Stimulated activated CD4-positive, alpha-beta T cell treated with anti-CD3 and anti-CD28 coated beads, Interleukin-12 subunit alpha, Interleukin-12 subunit beta, amount 100 ng/mL, for 24 hours (primary cell): ENCODE data around the gene CTBP2.
"Not testable (repeated sequence)": the region's sequence is repeated elsewhere in the genome, so short reads cannot be mapped to it uniquely, and the experiment has no call there.

Source experiments
- DNase-seq, 2 experiments: peaks; one replicate each; pipeline ENCODE4 v3.0.0-alpha.2; 2020; ENCODE audit warnings: low read depth in 2 of 2

CTBP2 gene

DNA sequence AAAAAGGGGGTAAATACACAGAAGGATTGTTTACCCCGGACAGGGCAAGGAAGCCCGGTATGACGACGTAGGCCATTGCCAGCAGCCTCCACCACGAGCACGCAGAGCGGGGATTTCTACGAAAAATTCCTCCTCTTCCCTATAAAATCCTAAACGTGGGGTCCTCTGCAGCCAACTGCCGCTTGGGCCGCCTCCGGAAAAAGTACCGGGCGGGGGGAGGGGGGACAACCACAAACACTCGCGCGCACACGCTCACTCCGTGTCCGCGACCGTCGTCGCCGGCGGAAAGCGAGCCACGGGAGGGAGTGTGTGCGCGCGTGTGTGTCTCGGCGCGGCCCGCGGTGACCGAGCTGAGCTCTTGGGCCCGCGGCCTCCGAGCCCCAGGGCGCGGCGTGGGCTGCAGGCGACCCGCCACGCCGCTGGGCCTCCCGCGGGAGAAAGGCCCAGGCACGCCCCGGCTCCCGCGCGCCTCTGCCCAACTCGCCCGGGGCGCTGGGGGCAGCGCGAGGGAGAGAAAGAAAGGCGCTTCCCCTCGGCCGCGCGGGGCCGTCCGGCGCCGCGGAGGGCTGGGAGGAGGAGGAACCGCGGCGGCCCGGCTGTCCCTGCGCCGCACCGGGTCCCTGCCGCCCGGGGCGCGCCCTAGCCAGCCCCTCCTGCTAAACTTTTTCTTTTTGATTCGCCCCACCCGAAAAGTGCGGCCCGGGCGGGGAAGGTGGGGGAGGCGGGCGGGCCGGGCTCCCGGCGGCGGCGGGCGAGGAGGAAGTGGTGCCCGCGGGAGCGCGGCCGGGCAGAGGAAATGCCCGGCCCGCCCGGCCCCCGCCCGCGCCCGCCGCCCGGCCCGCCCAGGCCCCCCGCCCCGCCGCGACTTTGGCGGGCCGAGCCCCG lies 1.5 kb downstream of the CTBP2 start:
- no peak for DNase-seq

DNA sequence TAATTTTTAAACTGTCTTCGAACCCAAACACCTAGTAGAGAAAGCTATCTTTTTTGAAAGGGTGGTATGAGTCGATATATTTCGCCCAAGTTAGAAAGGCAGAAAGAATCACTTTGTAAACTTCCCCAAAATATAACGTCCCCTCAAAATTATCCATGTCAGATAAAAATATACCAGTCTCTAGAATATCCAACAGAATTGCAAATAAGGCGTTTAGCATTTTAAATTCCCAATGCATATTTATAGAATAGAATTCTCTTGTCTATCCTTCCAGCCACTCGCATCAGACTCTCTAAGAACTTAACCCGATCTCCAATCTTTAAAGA lies 2.1 kb downstream of the CTBP2 start:
- DNase-seq: no peak

DNA sequence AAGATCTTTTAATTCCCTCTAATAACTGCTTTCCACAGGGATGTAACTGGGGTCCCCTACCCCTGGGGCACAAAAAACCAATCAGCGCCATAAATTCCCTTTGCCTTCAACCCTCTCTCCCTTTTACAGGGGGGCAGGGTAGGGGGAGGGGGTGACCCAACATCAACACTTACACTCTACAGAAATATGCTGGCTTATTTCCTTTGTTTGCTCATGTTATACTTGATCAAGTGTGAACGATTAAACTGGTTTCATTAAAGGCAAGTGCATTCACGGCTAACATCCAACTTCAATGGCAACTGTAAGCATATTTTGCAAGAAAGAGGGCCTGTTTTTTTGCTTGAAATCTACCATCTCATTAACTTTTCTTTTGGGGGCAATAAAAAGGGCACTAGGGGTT lies 2.9 kb downstream of the CTBP2 start:
- no peak for DNase-seq

DNA sequence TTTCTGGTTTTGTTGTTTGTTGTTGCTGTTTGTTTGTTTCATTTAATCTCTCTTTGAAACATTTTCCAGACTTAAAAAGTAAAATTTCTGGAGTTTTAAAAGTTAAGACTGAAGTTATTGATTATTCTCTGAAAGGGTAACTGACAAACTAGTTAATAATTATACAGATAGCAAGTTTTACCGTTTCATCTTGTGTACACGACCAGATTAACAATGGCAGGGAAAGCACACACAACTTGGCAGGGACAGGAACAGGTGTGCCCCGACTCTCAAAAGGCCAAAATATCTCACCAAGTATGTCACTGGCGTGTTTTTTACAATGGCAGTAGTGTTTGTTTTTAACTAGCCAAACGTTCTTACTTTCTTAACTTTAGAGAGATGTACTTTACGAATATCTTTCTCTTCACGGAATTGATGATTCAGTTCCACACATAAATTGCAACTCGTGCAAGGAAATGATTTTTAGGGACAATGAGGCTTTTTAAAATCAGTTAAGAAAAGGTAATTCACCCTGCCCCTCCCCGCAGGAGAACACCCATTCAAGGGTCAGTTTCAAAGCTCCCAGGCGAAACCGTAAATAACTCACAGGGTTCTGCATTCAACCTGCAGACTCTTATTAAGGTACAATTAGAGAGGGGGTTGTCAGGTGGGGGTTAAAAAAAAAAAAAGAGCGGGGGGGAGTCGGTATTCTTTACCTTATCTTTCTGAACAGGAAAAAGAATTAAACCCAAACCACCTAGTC lies 3.5 kb downstream of the CTBP2 start:
- no peak for DNase-seq

DNA sequence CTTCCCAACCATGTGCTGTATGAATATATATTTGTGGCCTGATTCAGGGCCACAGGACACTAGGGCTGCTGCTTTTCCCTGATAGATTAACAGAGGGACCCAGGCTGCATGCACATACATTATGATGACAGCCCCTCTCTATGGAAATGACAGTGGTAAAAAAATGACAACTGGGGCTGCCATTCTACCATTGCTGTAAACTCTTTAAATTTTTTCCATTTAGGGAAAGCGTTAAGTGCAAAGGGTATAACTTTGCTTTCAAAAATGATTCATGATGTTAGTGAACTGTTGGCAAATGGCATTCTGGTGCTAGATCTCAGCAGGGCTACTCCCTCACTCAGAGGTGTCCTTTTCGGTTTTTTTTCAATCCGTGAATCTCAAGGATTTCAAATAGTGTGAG lies 4.2 kb downstream of the CTBP2 start:
- no peak for DNase-seq

DNA sequence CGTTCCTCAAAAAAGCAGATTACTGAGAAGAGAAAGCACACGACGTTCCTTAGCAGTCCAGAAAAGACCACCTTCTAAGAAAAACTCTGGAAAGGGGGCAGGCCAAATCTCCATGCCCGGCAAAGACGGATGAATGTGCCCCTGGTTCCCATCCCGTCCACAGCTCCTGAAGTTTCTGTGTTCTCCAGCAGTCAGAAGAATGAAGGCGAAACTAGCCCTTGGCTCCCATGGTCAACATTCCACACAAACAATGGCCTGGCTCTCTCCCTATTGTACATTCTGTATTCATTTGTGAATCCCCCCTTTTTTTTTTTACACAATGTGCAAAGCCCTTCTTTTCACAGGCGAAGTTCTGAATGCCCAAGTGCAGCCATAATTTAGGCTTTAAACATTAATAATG lies 5.3 kb downstream of the CTBP2 start:
- DNase-seq: no peak

DNA sequence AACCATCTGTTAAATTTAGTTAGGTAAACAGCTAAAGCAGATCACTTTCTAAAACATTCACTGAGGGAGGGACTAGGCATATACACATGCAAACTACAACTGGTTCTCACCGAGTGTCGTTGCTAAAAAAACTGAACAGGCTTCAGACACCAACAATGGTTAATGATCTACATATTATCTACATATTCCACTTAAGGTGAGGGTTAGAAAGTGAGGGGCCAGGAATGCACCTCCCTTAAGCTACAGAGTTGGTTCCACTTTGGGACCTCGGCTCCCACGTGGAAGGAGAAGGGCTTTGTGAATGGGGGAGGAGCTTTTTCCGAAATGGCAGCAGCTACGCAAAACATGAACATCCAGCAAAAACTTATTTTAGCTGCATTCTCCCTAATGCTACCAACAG lies 5.8 kb downstream of the CTBP2 start:
- DNase-seq: no peak

DNA sequence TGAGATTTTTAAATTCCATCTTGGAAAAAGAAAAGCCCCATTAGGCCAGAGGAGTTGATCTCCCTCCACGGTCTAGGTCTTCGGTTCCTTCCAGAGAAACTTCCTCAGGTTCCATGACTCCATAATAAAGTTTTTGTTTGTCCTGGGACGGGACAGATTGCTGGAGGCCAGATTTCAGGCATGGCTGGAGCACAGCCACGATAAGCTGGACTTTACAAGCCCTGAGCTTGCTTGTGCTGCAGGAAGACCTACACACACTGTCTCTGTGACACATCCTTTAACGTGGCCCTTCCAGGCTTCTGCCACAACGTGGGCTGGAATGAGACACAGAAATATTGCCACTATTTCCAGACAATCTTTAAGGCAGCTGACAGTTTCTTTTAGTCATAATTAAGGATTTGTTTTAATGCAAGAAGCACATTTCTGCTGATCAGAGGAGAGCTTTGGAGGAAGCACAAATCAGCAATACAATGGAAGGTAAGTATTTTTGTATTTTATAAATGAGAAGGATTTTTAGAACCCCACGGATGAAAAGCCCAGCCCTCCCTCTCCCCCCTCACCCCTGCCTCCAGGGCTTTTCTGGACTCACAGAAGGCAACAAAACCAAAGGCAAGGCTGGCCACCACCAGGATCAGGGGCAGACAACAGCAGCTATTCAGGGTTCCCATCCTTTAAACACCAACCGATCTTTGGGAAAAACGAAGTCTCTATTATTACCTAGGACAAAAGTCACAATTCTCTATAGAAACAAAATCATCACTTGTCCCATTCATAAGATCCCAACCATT lies 6.5 kb downstream of the CTBP2 start:
- DNase-seq: no peak

DNA sequence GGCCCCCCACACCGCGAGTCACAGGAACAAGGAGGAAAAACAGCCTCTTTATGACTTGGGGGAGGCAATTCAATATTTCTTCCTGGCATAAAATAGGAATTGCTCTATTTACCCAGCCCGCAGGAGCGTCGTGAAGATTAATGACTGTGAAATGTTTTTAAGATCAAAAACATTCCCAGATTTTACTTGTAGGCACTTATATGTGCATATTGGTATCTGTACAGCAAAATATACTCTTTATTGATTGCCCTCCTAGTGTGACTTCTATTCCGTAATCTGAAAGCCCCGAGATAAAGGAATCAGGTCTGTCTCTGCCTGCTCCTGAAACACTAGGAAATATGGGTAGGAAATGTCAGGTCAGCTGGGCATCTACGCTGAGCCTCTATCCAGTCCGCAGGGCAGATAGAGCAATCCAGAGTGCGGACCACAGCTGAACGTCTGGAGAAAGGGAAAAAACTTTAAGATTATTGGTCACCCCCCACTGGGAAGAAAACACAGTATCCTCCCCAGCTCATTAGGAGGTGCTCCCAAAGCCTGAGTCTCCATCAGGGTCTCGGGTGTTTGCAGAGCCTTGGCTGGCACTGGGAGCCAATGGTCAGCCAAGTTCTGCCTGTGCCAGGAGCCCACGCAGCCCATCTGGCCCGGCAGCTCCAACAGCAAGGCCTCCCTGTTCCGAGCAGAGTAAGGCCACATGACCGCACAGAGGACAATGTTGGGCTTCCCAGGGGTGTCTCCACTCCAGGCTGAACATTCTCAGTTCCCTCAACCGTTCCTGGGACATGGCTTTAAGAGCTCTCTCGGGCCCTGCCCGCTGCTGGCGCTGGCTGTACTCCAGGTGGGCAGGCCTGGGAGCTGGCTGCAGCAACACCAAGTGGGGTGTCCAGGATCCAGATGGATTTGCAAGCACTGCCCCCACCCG lies 7.7 kb downstream of the CTBP2 start:
- no peak for DNase-seq

DNA sequence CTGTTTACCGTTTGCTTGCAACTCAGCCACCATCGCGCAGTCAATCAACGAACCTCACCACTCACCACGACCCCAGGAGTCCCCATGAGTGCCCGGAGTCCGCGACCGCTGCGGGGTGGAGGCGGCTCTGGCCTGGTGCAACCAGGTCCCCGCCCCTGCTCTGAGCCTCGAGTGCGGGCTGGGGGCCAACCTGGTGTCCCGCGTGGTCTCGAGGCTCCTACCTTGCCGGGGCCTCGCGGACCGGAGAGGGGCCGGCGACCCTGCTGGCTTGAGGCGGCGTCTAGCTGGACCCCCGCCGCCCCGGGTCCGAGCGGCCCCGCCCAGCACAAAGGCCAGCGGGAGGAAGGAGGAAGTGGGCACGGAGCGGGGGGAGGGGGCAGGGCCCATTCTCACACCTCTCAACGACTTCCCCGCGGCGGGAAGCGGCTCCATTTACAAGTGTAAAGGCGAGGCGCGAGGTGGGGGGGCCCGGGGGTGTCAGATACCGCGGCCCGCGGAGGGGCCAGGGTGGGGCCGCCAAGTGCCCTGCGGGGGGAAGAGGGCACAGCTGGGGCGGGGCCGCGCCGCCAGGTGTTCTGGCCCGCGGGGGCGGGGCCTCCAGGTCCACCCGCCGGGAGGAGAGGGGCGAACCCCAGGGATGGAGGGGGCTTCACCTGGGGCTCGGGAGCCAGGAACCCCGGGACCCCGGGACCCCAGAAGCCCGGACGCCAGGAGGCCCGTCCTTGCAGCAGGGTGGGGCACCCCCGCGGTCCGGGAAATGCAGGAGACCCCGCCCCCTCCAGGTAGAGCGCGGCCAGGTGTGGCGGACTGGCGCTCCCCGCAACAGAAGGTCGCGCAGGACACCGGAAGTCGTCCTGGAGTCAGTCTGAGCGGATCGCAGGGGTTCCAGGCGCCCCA lies 8.6 kb downstream of the CTBP2 start:
- no peak for DNase-seq

DNA sequence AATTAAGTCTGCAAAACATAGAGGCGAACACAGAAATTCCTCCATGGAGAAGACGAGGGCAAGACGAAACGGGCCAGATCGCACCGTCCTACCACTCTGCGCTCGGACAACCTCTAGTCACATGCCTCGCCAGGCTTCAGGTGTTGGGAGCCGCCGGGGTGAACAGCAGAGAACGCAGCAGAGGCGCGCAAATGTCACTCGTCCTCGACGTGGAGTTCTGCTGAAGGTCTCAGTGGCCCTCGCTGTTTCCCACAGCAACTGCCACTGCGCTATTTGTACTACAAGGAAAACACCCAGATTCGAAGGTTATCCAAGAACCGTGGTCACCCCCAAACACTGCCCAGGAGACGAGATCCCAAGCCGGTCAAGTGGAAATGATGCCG lies 9.2 kb downstream of the CTBP2 start:
- no peak for DNase-seq

DNA sequence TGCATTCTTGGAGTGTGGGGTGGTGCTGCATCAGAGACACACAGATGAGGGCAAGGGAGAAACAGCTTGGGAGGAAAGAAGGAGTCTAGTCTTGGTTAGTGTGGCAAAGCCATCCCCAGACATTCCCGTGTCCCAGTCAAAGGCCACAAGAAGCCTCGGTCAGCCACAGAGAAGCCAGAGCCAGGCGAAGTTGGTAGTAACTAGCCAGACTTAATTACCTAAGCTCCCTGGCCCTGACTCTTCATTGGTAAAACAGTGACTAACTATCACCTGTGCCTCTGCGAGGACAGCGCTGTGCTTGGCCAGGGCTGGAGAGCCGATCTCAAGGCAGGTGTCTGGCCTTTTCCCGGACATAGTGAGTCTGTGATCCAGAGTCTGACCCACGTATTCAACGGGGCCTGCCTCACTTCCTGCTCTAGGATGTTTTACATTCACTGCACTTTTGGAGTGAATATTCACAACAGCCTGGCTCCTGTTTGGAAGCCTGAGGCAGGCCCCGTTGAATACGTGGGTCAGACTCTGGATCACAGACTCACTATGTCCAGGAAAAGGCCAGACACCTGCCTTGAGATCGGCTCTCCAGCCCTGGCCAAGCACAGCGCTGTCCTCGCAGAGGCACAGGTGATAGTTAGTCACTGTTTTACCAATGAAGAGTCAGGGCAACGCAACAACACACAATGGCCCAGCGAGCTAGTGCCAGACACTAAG lies 9.8 kb downstream of the CTBP2 start:
- DNase-seq: not testable (repeated sequence)

DNA sequence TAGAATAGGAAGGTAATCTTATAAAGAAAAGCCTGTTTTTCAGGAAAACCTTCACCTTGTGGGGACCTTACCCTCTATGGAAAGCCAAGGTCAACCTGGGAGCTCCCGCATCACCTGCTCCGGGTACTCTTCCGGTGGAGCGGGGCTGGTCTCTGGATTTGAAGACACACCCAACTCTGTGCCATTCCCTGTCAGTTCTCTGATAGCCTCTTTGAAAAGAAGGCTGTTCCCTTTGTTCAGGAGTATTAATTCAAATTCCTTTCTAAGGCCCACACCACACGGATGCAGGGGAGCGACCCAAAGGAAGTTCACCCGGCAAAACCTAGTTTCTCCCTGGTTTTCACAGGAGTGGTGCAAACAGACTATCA lies 10.7 kb downstream of the CTBP2 start:
- DNase-seq: no peak

DNA sequence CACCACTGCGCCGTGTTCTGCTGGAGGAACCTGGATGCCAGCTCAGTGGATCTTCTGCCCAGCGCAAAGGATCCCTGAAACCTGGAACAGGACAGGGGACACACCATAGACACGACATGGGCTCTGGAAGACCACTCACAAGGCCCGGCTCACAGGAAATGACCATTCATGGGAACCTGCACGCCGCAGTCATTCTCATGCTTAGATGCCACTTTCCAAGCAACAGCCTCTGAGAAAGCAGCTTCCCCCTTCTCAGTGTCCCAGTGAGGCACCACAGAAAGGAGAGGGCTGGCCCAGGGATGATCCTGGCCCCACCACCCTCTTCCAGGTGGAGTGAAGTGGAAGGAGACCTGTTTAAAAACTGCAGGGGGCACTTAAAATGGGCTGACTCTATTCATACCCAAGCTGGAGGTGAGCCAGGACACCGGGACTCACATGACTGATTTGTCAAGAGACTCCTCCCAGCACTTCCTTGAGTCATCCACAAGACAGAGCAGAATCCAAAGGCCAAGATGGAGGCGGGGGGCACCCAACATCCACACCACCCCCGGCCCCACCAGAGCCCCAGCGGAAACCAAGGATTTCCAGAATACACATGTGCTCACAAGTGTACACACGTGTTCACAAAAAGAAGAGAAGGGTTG lies 11.2 kb downstream of the CTBP2 start:
- no peak for DNase-seq

DNA sequence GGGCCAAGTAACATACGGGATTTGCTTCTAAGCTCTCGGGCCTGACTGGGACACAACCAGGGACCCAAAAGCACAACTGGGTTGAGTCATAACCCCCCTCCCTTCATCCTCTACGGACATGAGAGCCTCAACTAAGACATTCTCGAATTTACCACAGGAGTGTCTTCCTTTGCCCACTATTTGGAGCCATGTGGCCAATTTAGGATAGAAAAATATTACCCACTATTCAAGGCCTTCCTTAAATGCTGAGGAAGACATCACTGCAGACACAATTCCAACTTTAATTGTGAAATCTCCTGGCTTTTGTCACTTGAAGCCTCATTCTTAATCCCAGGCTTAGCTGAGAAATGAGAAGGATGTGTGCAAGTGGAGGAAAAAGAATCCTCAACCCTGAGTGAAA lies 11.8 kb downstream of the CTBP2 start:
- no peak for DNase-seq

DNA sequence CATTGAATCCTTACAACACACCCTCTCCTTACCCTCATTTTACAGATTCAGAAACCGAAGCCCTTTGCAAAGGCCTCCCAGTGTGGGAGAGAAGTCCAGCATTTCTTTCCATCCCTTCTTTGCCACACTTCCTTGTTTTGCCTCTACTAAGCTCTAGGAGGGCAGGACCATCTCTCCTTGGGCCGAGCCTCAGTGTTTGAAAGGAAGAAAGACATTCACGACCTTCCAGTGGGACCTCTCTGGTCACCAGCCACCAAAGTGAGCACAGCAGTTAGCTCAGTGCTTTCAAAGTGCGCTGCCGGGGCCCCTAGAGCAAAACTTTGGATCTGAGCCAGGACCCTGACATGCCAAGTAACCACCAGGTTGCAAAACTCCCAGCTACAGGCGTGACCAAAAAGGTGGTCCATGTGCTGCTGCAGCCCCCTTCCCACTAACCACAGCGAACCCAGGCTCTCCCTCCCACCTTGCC lies 12.4 kb downstream of the CTBP2 start:
- DNase-seq: no peak

DNA sequence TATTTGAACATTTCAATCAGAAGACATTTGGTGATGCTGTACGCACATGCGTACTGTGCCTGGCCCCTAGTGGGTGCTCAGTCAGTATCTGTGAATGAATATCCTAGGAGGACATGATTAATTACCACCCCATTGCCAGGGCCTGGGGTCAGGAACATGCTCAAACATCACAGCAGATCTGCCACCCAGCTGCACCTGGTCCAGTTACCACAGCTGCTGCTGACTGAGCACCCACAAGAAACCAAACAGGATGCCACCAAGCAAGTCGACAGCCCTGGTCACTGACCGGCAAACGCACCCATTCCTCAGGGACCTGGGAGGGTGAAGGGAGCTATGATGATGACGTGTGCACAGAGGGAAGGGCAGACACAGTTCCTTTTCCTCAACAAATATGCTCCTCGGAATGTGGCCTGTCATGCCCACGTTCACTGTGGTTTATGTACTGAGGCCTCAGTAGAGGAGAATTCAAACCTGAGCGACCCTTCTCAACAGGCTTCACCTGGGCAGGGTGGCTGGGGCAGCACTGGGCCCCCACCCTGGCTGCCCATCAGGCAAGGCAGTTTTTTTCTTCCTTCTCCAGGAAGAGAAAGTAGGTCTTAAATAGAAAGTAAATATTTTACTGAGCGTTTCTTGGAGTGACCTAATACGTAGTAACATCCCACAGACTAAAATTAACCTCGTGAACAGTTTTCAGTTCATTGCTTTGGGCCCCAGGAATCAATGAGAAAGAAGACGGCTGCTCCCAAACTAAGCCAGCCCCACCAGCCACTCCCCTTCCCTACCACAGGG lies 13.4 kb downstream of the CTBP2 start:
- no peak for DNase-seq

DNA sequence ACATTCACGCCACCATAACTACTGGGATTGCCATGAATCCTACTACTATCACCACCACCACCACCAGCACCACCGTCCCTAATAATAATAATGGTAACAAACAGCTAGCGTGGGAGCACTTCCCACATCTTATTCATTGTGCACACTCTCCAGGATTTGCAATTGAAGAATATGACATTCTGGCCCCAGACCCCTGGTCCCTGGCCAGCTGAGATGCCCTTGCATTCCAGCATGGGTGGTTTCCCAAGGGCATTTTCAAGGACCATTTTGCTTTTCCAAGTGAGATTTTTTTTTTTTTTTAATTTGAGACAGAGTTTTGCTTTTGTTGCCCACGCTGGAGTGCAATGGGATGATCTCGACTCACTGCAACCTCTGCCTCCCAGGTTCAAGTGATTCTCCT lies 14.7 kb downstream of the CTBP2 start:
- no peak for DNase-seq
